MCF 10A (cell line): ENCODE measurements around the gene CDRT4. TPM values are rescaled to one million over a fixed set of nuclear protein-coding genes. Genes with fewer than 3 reads are reported as not detected.
A peak's percentile ranks its signal among the peaks of the same experiment; 100 is the strongest.
"Not testable (repeated sequence)": the region's sequence is repeated elsewhere in the genome, so short reads cannot be mapped to it uniquely, and the experiment has no call there.

Source experiments
- BruUV-seq: library from RNA; stranded (reverse); fragments of 400-500 nt; replicated peaks from 2 replicates; lab custom pipeline; 2021; lab: Mats Ljungman, UMichigan
- CTCF ChIA-PET: fragments of 300-600 bp; sonication (Branson Sonifier 250); formaldehyde crosslinking; extraction: SDS; loops from one replicate; lab custom pipeline; 2021; ENCODE audit warnings: antibody characterized with exemption, inconsistent platforms; lab: Yijun Ruan, JAX
- POLR2A ChIA-PET: fragments of 300-600, 350-650 bp; sonication (Branson Sonifier 250); formaldehyde crosslinking; extraction: SDS; loops from one replicate; lab custom pipeline; 2020; ENCODE audit warnings: antibody characterized with exemption, inconsistent platforms; lab: Yijun Ruan, JAX
- DNase-seq: peaks from one replicate; pipeline ENCODE4 v3.0.0-alpha.2; 2018; ENCODE audit not compliant: unreplicated experiment
- H3K27ac Mint-ChIP-seq: one replicate; pipeline ENCODE4 v1.8.0; 2022; ENCODE audit warnings: mild to moderate bottlenecking, low read depth, mixed read lengths; ENCODE audit not compliant: unreplicated experiment
- H3K27me3 Mint-ChIP-seq: one replicate; pipeline ENCODE4 v1.8.0; 2022; ENCODE audit warnings: mixed read lengths; ENCODE audit not compliant: insufficient read depth, unreplicated experiment
- H3K36me3 Mint-ChIP-seq: one replicate; pipeline ENCODE4 v1.8.0; 2022; ENCODE audit warnings: mild to moderate bottlenecking, moderate library complexity, mixed read lengths; ENCODE audit not compliant: insufficient read depth, unreplicated experiment
- H3K4me1 Mint-ChIP-seq: one replicate; pipeline ENCODE4 v1.8.0; 2022; ENCODE audit warnings: mixed read lengths; ENCODE audit not compliant: insufficient read depth, unreplicated experiment
- H3K4me3 Mint-ChIP-seq: one replicate; pipeline ENCODE4 v1.8.0; 2022; ENCODE audit warnings: mild to moderate bottlenecking, moderate library complexity, mixed read lengths; ENCODE audit not compliant: unreplicated experiment
- H3K9me3 Mint-ChIP-seq: one replicate; pipeline ENCODE4 v1.8.0; 2022; ENCODE audit warnings: mixed read lengths; ENCODE audit not compliant: unreplicated experiment
- CTCF ChIP-seq: fragments of 200-600 bp; IDR thresholded peaks from one replicate; pipeline ENCODE4 v1.8.0; 2022; ENCODE audit warnings: antibody characterized with exemption, mild to moderate bottlenecking; ENCODE audit not compliant: unreplicated experiment
- intact Hi-C: fragments of 100-400 bp; cut with micrococcal nuclease; formaldehyde crosslinking; loops from 2 replicates; pipeline ENCODE4 v1.14.1; 2022
- total RNA-seq: library from RNA; stranded (reverse); gene quantifications from 2 replicates; pipeline ENCODE4 v1.2.3, GENCODE V29; 2022

Gene CDRT4
- total RNA-seq, 1 experiment from 2014 or later = 11.3 TPM

- H3K4me1 Mint-ChIP-seq = peaks cover 14% of the 10 kb centered on the region
- TF ChIP-seq CTCF = no peak
- H3K36me3 Mint-ChIP-seq = peaks cover 16% of the 10 kb centered on the region
- CTCF ChIA-PET = interaction anchor here (1.1 kb wide), 1 partner anchor 248 kb away, joined by 3 read pairs; no protein-coding TSS in a partner anchor
- H3K27me3 Mint-ChIP-seq = no peaks in the 10 kb centered on the region
- H3K9me3 Mint-ChIP-seq = no peaks in the 10 kb centered on the region
- DNase-seq = no peak
- POLR2A ChIA-PET = no interaction called here
- BruUV-seq = no TSS peak
- no peak overlapping the region for H3K27ac Mint-ChIP-seq
- no peak overlapping the region for H3K4me3 Mint-ChIP-seq
- intact Hi-C loops = no loop called here
Measured at GRCh38 chr17:15507001-15507400, 39.6 kb upstream of the CDRT4 start.

- peaks cover 14% of the 10 kb centered on the region for H3K4me1 Mint-ChIP-seq
Measured at GRCh38 chr17:15505708-15506107, 38.3 kb upstream of the CDRT4 start.

GRCh38 chr17:15503731-15504130, 36.3 kb upstream of the CDRT4 start:
- H3K27ac Mint-ChIP-seq = no peak overlapping the region
- peaks cover 7% of the 10 kb centered on the region for H3K4me1 Mint-ChIP-seq
- H3K36me3 Mint-ChIP-seq = peaks cover 26% of the 10 kb centered on the region
- DNase-seq = no peak
- no peaks in the 10 kb centered on the region for H3K27me3 Mint-ChIP-seq
- no peaks in the 10 kb centered on the region for H3K9me3 Mint-ChIP-seq
- CTCF ChIA-PET = interaction anchor here (0.8 to 7.1 kb wide), 27 partner anchors 9 to 337 kb away, joined by 3 to 148 read pairs (median 8); partner anchors contain the start of genes CDRT4 and PMP22
- no peak overlapping the region for H3K4me3 Mint-ChIP-seq
- no TSS peak for BruUV-seq
- POLR2A ChIA-PET = interaction anchor here (1.7 kb wide), 1 partner anchor 240 kb away, joined by 9 read pairs; no protein-coding TSS in a partner anchor
- intact Hi-C loops = loop anchor here (1.0 kb wide), 1 partner anchor 243 kb away; no protein-coding TSS in a partner anchor
- no peak for TF ChIP-seq CTCF

More at GRCh38 chr17:15505708-15506107, 38.3 kb upstream of the CDRT4 start:
- CTCF ChIA-PET = interaction anchor here (0.7 kb wide), 1 partner anchor 14 kb away, joined by 3 read pairs; no protein-coding TSS in a partner anchor
- H3K9me3 Mint-ChIP-seq, H3K27ac Mint-ChIP-seq, H3K27me3 Mint-ChIP-seq, POLR2A ChIA-PET, DNase-seq, H3K4me3 Mint-ChIP-seq, intact Hi-C loops, BruUV-seq: not testable (repeated sequence)
- H3K36me3 Mint-ChIP-seq = peaks cover 26% of the 10 kb centered on the region

GRCh38 chr17:15502369-15503112, 35.1 kb upstream of the CDRT4 start:
- Mint-ChIP-seq H3K4me1 (peaks cover 7% of the 10 kb centered on the region), H3K4me3 (no peak overlapping the region), H3K27me3 (no peaks in the 10 kb centered on the region), H3K27ac (no peak overlapping the region), H3K36me3 (peaks cover 26% of the 10 kb centered on the region), H3K9me3 (no peaks in the 10 kb centered on the region)
- TF ChIP-seq CTCF = peak; percentile 69
- ChIA-PET CTCF (interaction anchor here (0.6 to 7.1 kb wide), 45 partner anchors 8 to 1486 kb away, joined by 3 to 148 read pairs (median 4); partner anchors contain the start of genes CDRT4 and PMP22), POLR2A (interaction anchor here (0.7 to 1.7 kb wide), 2 partner anchors 155 to 239 kb away, joined by 3 to 9 read pairs; no protein-coding TSS in a partner anchor)
- intact Hi-C loops = loop anchor here (1.0 kb wide), 1 partner anchor 242 kb away; no protein-coding TSS in a partner anchor
- peak; percentile 84 for DNase-seq
- BruUV-seq = no TSS peak
